ENCODE data around the gene M1AP. TPM values are rescaled to one million over a fixed set of nuclear protein-coding genes. Genes with fewer than 3 reads are reported as not detected.

The M1AP gene
- total RNA-seq, 1 experiment from 2014 or later, result 7.6 TPM

DNA sequence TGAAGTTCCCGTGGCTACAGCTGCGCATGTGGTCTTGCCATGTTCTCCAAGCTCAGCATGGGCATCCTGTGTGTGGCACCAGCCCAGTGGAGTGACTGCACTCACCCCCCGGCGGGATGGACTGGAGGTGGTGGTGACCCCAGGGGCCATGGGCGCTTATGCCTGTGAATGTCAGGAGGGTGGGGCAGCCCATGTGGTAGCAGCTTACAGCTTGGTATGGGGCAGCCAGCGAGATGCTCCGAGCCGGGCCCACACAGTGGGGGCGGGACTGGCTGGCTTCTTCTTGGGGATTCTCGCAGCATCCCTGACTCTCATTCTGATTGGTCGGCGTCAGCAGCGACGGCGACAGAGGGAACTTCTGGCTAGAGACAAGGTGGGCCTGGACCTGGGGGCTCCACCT is 31.5 kb upstream of the M1AP start:
- H2BK120ac ChIP-seq (ENCODE audit: low read depth, low read length, poor library complexity, severe bottlenecking), result no peak overlapping the region
- no peak overlapping the region for H4K8ac ChIP-seq (replicated peaks; ENCODE audit: insufficient read length, low read depth, low read length)
- no peak overlapping the region for H2AFZ ChIP-seq (ENCODE audit: low read length)
- WGBS (ENCODE audit: extremely low coverage, insufficient read length, low lambda C conversion rate), result no CpG with 5 or more reads among the region's 15 CpGs
- H3K79me2 ChIP-seq (ENCODE audit: insufficient read depth, low read length), result no peaks in the 10 kb centered on the region; the same call in 1 of the 2 replicates
- H3K18ac ChIP-seq (ENCODE audit: insufficient read length, low read depth, low read length), result no peak overlapping the region
- no peak overlapping the region for H3K4me2 ChIP-seq (ENCODE audit: insufficient read depth, insufficient read length, low read length)
- no peaks in the 10 kb centered on the region; the same call in 1 of the 2 replicates for H3K27me3 Mint-ChIP-seq (ENCODE audit: low read depth)
- no peak overlapping the region for H3K9ac ChIP-seq (ENCODE audit: extremely low read depth, insufficient read length, low read length)
- H2AK5ac ChIP-seq (ENCODE audit: insufficient read length, low read length), result no peak overlapping the region
- no peak overlapping the region for H3T11ph ChIP-seq (ENCODE audit: low read length)
- no peak overlapping the region for H4K91ac ChIP-seq (ENCODE audit: insufficient read length, low read depth, low read length)
- H3K9me3 Mint-ChIP-seq, result no peaks in the 10 kb centered on the region
- no peak overlapping the region for H4K5ac ChIP-seq (ENCODE audit: insufficient read length, low read depth, low read length)
- no peak overlapping the region for H3K4ac ChIP-seq (ENCODE audit: low read depth, low read length)
- no peak overlapping the region for H3K23ac ChIP-seq (ENCODE audit: insufficient read length, low read depth, low read length)
- no peak overlapping the region for H3K27ac ChIP-seq (ENCODE audit: insufficient read length, low read depth, low read length)
- peaks cover 0 to 8% (median 0%) of the 10 kb centered on the region in 3 experiments; a peak in 3 of 7 replicates for H3K36me3 Mint-ChIP-seq (ENCODE audit: insufficient read depth in 1 of 3, low read depth in 3 of 3)
- no peak overlapping the region for H2BK15ac ChIP-seq (ENCODE audit: low read depth, low read length)
- H3K4me1 Mint-ChIP-seq, result no peaks in the 10 kb centered on the region
- H2BK5ac ChIP-seq (ENCODE audit: insufficient read length, low read length), result no peak overlapping the region
- no peaks in the 10 kb centered on the region for H3K4me1 ChIP-seq (ENCODE audit: insufficient read depth, low read length)
- H3K23me2 ChIP-seq (ENCODE audit: insufficient read length, low read depth, low read length, poor library complexity, severe bottlenecking), result no peaks in the 10 kb centered on the region
- no peaks in the 10 kb centered on the region for H4K20me1 ChIP-seq (ENCODE audit: control insufficient read depth, insufficient read depth, insufficient read length)
- no peak overlapping the region; the same call in 1 of the 2 replicates for H3K14ac ChIP-seq (ENCODE audit: insufficient read depth, low read length)
- no peak for DNase-seq
- no peaks in the 10 kb centered on the region for H3K79me1 ChIP-seq (ENCODE audit: insufficient read depth, low read depth, low read length, poor library complexity, severe bottlenecking)
- no peaks in the 10 kb centered on the region for H3K27me3 ChIP-seq (ENCODE audit: insufficient read depth, low read length)
- no peak overlapping the region for H3K4me3 Mint-ChIP-seq
- no peaks in the 10 kb centered on the region for H3K9me3 ChIP-seq (ENCODE audit: control insufficient read depth, low read depth, low read length)
- no peak overlapping the region for H2BK12ac ChIP-seq (ENCODE audit: insufficient read length, low read depth, low read length)
- no peak overlapping the region for H2BK20ac ChIP-seq (ENCODE audit: low read depth, low read length, poor library complexity, severe bottlenecking)
- TF ChIP-seq, protein P1, sequence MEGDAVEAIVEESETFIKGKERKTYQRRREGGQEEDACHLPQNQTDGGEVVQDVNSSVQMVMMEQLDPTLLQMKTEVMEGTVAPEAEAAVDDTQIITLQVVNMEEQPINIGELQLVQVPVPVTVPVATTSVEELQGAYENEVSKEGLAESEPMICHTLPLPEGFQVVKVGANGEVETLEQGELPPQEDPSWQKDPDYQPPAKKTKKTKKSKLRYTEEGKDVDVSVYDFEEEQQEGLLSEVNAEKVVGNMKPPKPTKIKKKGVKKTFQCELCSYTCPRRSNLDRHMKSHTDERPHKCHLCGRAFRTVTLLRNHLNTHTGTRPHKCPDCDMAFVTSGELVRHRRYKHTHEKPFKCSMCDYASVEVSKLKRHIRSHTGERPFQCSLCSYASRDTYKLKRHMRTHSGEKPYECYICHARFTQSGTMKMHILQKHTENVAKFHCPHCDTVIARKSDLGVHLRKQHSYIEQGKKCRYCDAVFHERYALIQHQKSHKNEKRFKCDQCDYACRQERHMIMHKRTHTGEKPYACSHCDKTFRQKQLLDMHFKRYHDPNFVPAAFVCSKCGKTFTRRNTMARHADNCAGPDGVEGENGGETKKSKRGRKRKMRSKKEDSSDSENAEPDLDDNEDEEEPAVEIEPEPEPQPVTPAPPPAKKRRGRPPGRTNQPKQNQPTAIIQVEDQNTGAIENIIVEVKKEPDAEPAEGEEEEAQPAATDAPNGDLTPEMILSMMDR (conservative IDR thresholded peaks at IDR 0.05), result no peak
- H3K27ac Mint-ChIP-seq, result no peak overlapping the region
- no peak overlapping the region for H3K56ac ChIP-seq (ENCODE audit: insufficient read length, low read depth, low read length)
